CD4-positive, alpha-beta T cell treated with Interferon gamma for 1 hour (primary cell): ENCODE data around the gene SKIC2.
"Not testable (repeated sequence)": the region's sequence is repeated elsewhere in the genome, so short reads cannot be mapped to it uniquely, and the experiment has no call there.

Source experiments
- DNase-seq: peaks from one replicate; pipeline ENCODE4 v3.0.0-alpha.2; 2020

SKIC2 gene

GRCh38 chr6:31969712-31970603 lies 11.0 kb downstream of the SKIC2 start:
- DNase-seq = no peak

GRCh38 chr6:31970604-31971271 lies 11.8 kb downstream of the SKIC2 start:
- no peak for DNase-seq

GRCh38 chr6:31971279-31971992 lies 12.5 kb downstream of the SKIC2 start:
- no peak for DNase-seq

- peak; percentile 99 for DNase-seq
Measured at GRCh38 chr6:31971993-31972708, 13.2 kb downstream of the SKIC2 start, which contains the start of gene DXO. Gene DXO (minus strand): TSS chr6:31972138. CDS start chr6:31971675, 463 bp downstream.

GRCh38 chr6:31972709-31973350 lies 13.9 kb downstream of the SKIC2 start:
- DNase-seq = no peak

- DNase-seq = not testable (repeated sequence)
Measured at GRCh38 chr6:31976065-31976464, 17.1 kb downstream of the SKIC2 start.

- DNase-seq = no peak
Measured at GRCh38 chr6:31977816-31978431, 18.9 kb downstream of the SKIC2 start.

- no peak for DNase-seq
Measured at GRCh38 chr6:31978831-31979230, 19.9 kb downstream of the SKIC2 start.

- DNase-seq = no peak
Measured at GRCh38 chr6:31979238-31979898, 20.4 kb downstream of the SKIC2 start.

- DNase-seq = not testable (repeated sequence)
Measured at GRCh38 chr6:31980195-31980876, 21.4 kb downstream of the SKIC2 start.

- DNase-seq = not testable (repeated sequence)
Measured at GRCh38 chr6:31980998-31981397, 22.0 kb downstream of the SKIC2 start.

GRCh38 chr6:31981744-31982143 lies 22.8 kb downstream of the SKIC2 start, which contains the start of gene C4A:
Gene C4A (plus strand): TSS chr6:31982057. CDS start chr6:31982108, 51 bp downstream.
- not testable (repeated sequence) for DNase-seq

GRCh38 chr6:31989363-31989762 lies 30.4 kb downstream of the SKIC2 start:
- not testable (repeated sequence) for DNase-seq

- not testable (repeated sequence) for DNase-seq
Measured at GRCh38 chr6:31994421-31994820, 35.4 kb downstream of the SKIC2 start.

- not testable (repeated sequence) for DNase-seq
Measured at GRCh38 chr6:31996385-31996784, 37.4 kb downstream of the SKIC2 start.

GRCh38 chr6:32002546-32003268 lies 43.7 kb downstream of the SKIC2 start:
- not testable (repeated sequence) for DNase-seq

- DNase-seq = not testable (repeated sequence)
Measured at GRCh38 chr6:32003301-32003700, 44.3 kb downstream of the SKIC2 start.

- not testable (repeated sequence) for DNase-seq
Measured at GRCh38 chr6:32004393-32004792, 45.4 kb downstream of the SKIC2 start.

- not testable (repeated sequence) for DNase-seq
Measured at GRCh38 chr6:32004864-32005537, 46.0 kb downstream of the SKIC2 start.
